NOMO-1 (cell line): ENCODE measurements around the gene FBXO21.

Source experiments
- DNase-seq, 2 experiments: peaks; one replicate each; lab custom pipeline; 2025; ENCODE audit not compliant: unreplicated experiment in 2 of 2; lab: John Stamatoyannopoulos, UW

Gene FBXO21

GRCh38 chr12:117140397-117141096, 49.7 kb downstream of the FBXO21 start:
- no peak for DNase-seq

- DNase-seq, result no peak
Measured at GRCh38 chr12:117139025-117139717, 51.1 kb downstream of the FBXO21 start.

GRCh38 chr12:117134721-117135120, 55.5 kb downstream of the FBXO21 start:
- DNase-seq, result no peak

GRCh38 chr12:117134059-117134458, 56.2 kb downstream of the FBXO21 start:
- DNase-seq, result peak; percentile 67 to 76

- no peak for DNase-seq
Measured at GRCh38 chr12:117130801-117131200, 59.5 kb downstream of the FBXO21 start.

GRCh38 chr12:117129391-117129790, 60.9 kb downstream of the FBXO21 start:
- DNase-seq, result no peak

GRCh38 chr12:117127933-117128823, 62.1 kb downstream of the FBXO21 start:
- DNase-seq, result no peak

- DNase-seq, result no peak
Measured at GRCh38 chr12:117126335-117126734, 63.9 kb downstream of the FBXO21 start.

GRCh38 chr12:117125767-117126166, 64.5 kb downstream of the FBXO21 start:
- DNase-seq, result no peak

- no peak for DNase-seq
Measured at GRCh38 chr12:117125272-117125613, 65.0 kb downstream of the FBXO21 start.

- DNase-seq, result no peak
Measured at GRCh38 chr12:117124421-117125271, 65.6 kb downstream of the FBXO21 start.

- DNase-seq, result no peak
Measured at GRCh38 chr12:117121441-117121840, 68.8 kb downstream of the FBXO21 start.

- DNase-seq, result no peak
Measured at GRCh38 chr12:117120787-117121186, 69.5 kb downstream of the FBXO21 start.

- peak in 1 of 2 experiments; percentile 28 for DNase-seq
Measured at GRCh38 chr12:117119592-117120198, 70.6 kb downstream of the FBXO21 start.

- DNase-seq, result no peak
Measured at GRCh38 chr12:117118838-117119591, 71.3 kb downstream of the FBXO21 start.

- DNase-seq, result no peak
Measured at GRCh38 chr12:117114784-117115183, 75.5 kb downstream of the FBXO21 start.

GRCh38 chr12:117113231-117113630, 77.0 kb downstream of the FBXO21 start:
- DNase-seq, result no peak

GRCh38 chr12:117111821-117112595, 78.3 kb downstream of the FBXO21 start:
- no peak for DNase-seq

- DNase-seq, result no peak
Measured at GRCh38 chr12:117111386-117111785, 78.9 kb downstream of the FBXO21 start.
